T-helper 2 cell treated with Interferon-gamma antibody and Interleukin-4, amounts not matched to agents 5 μg/mL and 100 μg/mL, for 36 hours (primary cell): ENCODE data around the gene SLC5A8.

ENCODE experiments used
- DNase-seq: peaks from one replicate; pipeline ENCODE4 v3.0.0; 2021; ENCODE audit warnings: low spot score
- H3K27ac Mint-ChIP-seq: one replicate; pipeline ENCODE4 v1.8.0; 2021; ENCODE audit warnings: mild to moderate bottlenecking, mixed read lengths
- H3K27me3 Mint-ChIP-seq: one replicate; pipeline ENCODE4 v1.8.0; 2021; ENCODE audit warnings: low read depth, mixed read lengths
- H3K36me3 Mint-ChIP-seq: one replicate; pipeline ENCODE4 v1.8.0; 2021; ENCODE audit warnings: low read depth, mixed read lengths
- H3K4me1 Mint-ChIP-seq: one replicate; pipeline ENCODE4 v1.8.0; 2021; ENCODE audit warnings: low read depth, mixed read lengths
- H3K4me3 Mint-ChIP-seq: one replicate; pipeline ENCODE4 v1.8.0; 2022; ENCODE audit warnings: mild to moderate bottlenecking, moderate library complexity, mixed read lengths
- H3K9me3 Mint-ChIP-seq: one replicate; pipeline ENCODE4 v1.8.0; 2021; ENCODE audit warnings: mixed read lengths

SLC5A8 gene, protein sequence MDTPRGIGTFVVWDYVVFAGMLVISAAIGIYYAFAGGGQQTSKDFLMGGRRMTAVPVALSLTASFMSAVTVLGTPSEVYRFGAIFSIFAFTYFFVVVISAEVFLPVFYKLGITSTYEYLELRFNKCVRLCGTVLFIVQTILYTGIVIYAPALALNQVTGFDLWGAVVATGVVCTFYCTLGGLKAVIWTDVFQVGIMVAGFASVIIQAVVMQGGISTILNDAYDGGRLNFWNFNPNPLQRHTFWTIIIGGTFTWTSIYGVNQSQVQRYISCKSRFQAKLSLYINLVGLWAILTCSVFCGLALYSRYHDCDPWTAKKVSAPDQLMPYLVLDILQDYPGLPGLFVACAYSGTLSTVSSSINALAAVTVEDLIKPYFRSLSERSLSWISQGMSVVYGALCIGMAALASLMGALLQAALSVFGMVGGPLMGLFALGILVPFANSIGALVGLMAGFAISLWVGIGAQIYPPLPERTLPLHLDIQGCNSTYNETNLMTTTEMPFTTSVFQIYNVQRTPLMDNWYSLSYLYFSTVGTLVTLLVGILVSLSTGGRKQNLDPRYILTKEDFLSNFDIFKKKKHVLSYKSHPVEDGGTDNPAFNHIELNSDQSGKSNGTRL

DNA sequence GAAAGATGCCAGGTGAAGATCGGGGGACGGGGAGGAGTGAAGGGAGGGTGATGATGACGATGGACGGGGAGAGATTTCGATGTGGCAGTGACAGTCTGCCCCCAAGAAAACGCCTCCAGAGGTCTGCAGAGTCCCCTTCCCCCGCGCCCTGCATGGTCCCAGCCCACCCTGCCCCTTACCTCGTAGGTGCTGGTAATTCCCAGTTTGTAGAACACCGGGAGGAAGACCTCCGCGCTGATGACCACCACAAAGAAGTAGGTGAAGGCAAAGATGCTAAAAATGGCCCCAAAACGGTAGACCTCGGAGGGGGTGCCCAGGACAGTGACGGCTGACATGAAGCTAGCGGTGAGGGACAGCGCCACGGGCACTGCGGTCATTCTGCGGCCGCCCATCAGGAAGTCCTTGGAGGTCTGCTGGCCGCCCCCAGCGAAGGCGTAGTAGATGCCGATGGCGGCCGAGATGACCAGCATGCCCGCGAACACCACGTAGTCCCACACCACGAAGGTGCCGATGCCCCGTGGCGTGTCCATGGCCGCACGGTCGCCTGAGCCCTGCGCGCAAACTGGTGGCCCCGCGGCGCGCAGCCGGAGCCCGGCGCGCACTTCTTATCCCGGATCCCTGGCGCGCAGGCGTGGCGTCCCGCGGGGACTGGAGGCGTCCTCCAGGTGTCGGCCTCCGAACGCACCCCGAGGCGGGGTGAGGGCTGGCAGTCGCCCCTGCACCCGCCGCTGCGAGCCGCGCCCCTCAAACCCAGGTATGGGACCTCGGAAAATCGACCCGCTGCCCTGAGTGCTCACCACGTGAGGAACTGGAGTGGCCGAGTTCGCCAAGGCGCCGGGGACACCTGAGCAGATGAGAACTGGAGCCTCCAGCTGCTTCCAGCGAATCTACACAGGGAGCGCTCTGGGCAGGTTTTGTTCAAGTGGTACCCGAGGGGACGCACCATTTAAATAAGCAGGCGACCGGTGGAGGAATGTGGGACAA lies at the start of gene SLC5A8:
SLC5A8 (minus strand) TSS at position 920 of the 984 bp plus-strand sequence; CDS start at position 530, 390 bp downstream.
- Mint-ChIP-seq H3K4me3 (no peak within 1 kb of the TSS), H3K27me3 (peaks cover 17% of the 10 kb centered on the region), H3K27ac (no peak within 1 kb of the TSS), H3K4me1 (no peaks in the 10 kb centered on the region), H3K9me3 (peaks cover 4% of the 10 kb centered on the region), H3K36me3 (no peaks in the 10 kb centered on the region)
- no peak for DNase-seq

DNA sequence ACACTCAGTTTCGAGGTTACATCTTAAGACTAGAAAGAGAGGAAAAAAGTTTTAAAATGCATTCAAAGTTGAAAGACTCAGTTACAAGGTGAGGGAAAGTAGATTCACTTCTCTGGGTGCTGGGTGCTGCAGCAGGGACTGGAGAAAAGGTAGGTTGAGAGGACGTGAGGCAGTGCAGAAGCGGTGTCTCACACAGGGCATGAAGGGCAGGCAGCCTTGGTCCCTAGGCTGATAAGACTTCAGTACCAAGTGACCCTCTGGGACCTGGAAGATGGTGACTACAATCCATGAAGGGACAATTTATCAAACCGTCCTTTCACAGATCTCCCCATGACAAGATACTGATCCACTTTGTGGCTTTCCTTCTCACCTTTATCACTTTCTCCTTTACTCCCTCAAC lies 47.3 kb upstream of the SLC5A8 start:
- Mint-ChIP-seq H3K4me3 (no peak overlapping the region), H3K27me3 (peaks cover 2% of the 10 kb centered on the region), H3K4me1 (no peaks in the 10 kb centered on the region), H3K36me3 (no peaks in the 10 kb centered on the region), H3K27ac (no peak overlapping the region), H3K9me3 (no peaks in the 10 kb centered on the region)
- no peak for DNase-seq

DNA sequence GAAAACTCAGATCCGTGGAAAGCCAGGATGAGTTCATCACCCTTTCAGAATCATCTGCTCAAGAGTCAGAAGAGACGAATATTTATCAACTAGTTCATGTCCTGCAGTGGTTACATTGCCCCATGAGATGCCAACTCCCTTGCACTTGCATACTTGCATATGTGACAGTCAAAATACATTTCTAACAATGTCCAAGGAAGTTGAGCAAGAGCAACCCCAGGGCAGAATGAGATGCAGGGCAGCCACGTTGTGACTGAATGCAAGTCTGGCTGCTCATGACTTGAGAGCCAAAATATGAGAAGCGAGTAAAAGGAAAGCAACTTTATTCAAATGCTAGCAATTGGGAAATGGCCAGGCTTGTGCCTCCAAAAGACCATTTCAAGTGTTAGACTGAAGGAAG lies 46.2 kb upstream of the SLC5A8 start:
- Mint-ChIP-seq H3K27me3 (peaks cover 2% of the 10 kb centered on the region), H3K9me3 (no peaks in the 10 kb centered on the region), H3K36me3 (no peaks in the 10 kb centered on the region), H3K4me3 (no peak overlapping the region), H3K4me1 (no peaks in the 10 kb centered on the region), H3K27ac (no peak overlapping the region)
- no peak for DNase-seq

DNA sequence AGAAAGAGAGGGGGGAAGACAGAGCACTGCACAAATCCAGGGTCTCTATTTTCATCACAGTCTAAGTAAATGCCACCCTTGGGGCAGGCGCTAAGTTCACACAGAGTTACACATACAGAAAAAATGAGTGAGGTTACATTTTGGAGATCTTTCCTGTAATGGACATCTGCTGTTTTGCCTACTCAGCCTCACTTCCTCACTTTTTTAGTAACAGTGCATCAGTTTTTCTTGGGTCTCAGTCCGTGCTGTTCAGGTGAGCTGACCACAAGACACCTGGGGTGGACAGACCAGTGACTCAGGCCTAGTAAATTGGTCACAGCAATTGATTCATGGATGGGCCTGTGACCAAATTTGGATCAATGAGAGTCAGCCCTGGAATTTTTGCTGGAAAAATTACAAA lies 33.6 kb upstream of the SLC5A8 start:
- Mint-ChIP-seq H3K27me3 (no peaks in the 10 kb centered on the region), H3K4me3 (no peak overlapping the region), H3K4me1 (no peaks in the 10 kb centered on the region), H3K36me3 (no peaks in the 10 kb centered on the region), H3K9me3 (no peaks in the 10 kb centered on the region), H3K27ac (no peak overlapping the region)
- no peak for DNase-seq

DNA sequence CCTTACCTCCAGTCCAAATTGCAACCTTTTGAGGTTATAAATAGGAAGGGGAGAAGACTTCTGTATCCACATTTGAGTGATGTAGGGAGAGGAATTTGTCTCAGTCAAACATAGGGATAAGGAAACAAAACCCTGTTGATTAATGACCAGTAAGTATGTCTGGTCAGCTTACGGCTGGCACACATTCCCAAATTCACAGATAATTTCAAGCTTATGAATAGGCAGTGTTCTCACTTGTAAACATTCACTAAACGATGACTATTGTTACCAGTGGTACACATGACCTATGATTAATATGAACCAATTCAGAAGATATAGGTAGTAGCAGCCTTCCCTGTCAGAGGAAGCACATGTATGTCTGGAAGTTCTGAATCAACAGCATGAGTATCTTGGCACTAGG lies 33.0 kb upstream of the SLC5A8 start:
- Mint-ChIP-seq H3K4me3 (no peak overlapping the region), H3K4me1 (no peaks in the 10 kb centered on the region), H3K36me3 (no peaks in the 10 kb centered on the region), H3K27ac (no peak overlapping the region), H3K27me3 (no peaks in the 10 kb centered on the region), H3K9me3 (no peaks in the 10 kb centered on the region)
- no peak for DNase-seq

DNA sequence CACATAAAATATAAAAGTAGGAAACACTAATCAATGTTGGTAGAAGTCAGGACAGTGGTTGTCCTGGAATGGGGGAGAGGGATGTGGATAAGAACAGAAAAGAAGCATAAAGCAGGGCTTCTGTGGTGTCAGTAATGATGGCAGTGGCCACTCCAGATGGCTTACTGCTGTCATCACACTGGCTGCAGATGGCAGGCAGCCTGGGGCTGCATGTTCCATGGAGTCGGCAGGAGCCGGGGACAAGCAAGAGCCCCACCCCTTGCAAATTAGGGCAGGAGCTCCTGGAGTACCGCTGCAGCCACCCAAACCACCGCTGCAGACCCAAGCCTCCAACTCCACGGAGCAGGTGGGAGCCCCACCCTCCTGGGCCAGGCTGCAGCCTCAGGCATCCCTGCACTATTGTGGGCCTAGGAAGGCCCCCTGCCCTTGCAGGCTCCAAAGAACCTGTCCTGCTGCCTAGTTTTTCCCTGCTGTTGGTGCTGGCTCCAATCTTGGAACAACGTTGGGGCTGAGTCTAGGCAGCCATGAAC lies 28.8 kb upstream of the SLC5A8 start:
- Mint-ChIP-seq H3K9me3 (no peaks in the 10 kb centered on the region), H3K27ac (no peak overlapping the region), H3K36me3 (no peaks in the 10 kb centered on the region), H3K27me3 (no peaks in the 10 kb centered on the region), H3K4me1 (no peaks in the 10 kb centered on the region), H3K4me3 (no peak overlapping the region)
- DNase-seq: no peak

DNA sequence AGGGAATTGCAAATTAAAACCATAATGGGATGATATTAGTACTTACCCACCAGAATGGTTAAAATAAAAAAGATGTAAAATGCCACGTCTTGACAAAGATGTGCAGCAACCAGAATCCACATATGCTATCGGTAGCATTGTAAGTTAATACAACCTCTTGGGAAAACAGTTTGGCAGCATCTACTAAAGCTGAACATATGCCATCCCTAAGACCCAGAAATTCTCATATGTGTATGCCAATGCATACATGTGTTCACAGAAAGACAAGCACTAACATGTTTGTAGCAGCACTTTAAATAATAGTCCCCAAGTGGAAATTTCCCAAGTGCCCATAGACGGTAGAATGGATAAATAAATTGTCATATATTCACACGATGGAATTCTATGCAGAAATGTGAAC lies 28.3 kb upstream of the SLC5A8 start:
- Mint-ChIP-seq H3K4me3 (no peak overlapping the region), H3K27ac (no peak overlapping the region), H3K27me3 (no peaks in the 10 kb centered on the region), H3K36me3 (no peaks in the 10 kb centered on the region), H3K4me1 (no peaks in the 10 kb centered on the region), H3K9me3 (no peaks in the 10 kb centered on the region)
- DNase-seq: no peak

DNA sequence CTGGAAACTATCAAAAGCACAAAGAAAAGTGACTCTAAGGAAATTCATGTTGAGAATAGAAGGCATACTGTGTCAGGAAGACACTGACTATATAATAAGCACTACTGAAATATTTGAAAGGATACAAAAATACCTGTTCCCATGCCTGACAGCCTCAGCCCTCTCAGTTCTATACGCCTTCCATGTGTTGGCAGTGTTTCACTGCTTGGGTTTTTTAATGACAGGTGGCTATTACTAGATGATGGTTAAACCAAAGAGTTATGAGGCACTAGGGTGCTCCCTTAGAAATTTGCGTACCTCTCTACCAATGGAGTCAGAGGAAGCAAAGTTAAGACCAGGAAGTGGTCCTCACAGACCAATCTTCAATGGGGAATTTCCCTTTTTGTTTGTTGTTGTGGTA lies 25.6 kb upstream of the SLC5A8 start:
- no peak for DNase-seq
- H3K36me3 Mint-ChIP-seq: no peaks in the 10 kb centered on the region
- H3K4me1 Mint-ChIP-seq: no peaks in the 10 kb centered on the region
- H3K4me3 Mint-ChIP-seq: no peak overlapping the region
- H3K9me3 Mint-ChIP-seq: no peaks in the 10 kb centered on the region
- H3K27me3 Mint-ChIP-seq: no peaks in the 10 kb centered on the region
- no peak overlapping the region for H3K27ac Mint-ChIP-seq

DNA sequence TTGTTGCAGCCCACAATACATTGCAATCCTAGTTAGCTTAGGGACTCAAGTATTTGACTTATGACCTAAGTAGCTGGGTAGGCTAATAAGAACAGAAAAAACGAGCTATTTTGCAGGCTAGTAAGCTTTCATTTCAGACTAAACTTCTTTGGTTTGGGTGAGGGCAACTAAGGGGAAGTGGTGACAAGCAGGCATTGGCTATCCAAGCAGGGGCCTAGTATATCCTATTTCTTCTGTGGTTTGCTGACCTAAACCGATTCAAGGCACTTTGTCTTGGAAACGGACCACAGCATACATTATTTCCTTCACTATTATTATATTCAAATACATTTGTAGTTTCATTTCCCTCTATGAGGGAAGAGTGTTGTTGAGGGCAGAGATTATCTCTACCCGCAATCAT lies 21.6 kb upstream of the SLC5A8 start:
- no peak for DNase-seq
- H3K27ac Mint-ChIP-seq: no peak overlapping the region
- H3K4me3 Mint-ChIP-seq: no peak overlapping the region
- no peaks in the 10 kb centered on the region for H3K36me3 Mint-ChIP-seq
- H3K4me1 Mint-ChIP-seq: no peaks in the 10 kb centered on the region
- H3K27me3 Mint-ChIP-seq: no peaks in the 10 kb centered on the region
- H3K9me3 Mint-ChIP-seq: no peaks in the 10 kb centered on the region

DNA sequence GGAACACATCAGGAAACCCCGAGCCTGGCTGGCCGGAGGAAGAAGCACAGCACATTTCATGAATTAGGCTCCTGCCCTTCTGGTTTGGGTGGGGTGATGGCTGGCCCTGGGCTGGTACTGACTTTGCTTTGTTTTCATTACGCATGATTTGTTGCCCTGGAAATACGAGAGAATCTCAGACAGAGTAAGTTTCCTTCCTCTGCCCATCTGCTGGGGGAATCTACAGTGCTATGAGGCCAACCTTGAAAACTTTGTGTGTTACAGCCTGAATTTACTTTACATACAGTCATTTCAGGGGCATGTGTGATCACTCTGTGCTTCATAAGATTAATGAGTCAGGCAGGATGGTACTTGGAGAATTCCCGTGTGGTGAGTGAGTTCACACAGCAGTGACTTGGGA lies 20.5 kb upstream of the SLC5A8 start:
- no peak overlapping the region for H3K27ac Mint-ChIP-seq
- no peaks in the 10 kb centered on the region for H3K27me3 Mint-ChIP-seq
- no peaks in the 10 kb centered on the region for H3K36me3 Mint-ChIP-seq
- H3K4me1 Mint-ChIP-seq: no peaks in the 10 kb centered on the region
- no peak for DNase-seq
- no peak overlapping the region for H3K4me3 Mint-ChIP-seq
- no peaks in the 10 kb centered on the region for H3K9me3 Mint-ChIP-seq

DNA sequence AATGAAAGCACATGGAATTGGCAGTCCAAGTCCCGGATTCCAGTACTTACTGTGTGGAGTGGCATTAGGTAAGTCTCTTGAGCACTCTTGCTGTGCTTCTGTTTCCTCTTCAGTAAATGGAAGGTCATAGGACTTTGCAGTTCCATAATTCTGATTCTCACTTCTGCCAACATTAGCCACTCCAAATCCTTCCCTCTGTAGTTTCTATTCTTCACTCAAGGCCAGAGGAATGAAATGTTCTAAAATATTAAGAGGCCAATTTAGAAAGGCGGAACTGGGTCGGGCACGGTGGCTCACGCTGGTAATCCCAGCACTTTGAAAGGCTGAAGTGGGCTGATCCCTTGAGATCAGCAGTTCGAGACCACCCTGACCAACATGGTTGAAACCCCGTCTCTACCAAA lies 19.8 kb upstream of the SLC5A8 start:
- H3K36me3 Mint-ChIP-seq: no peaks in the 10 kb centered on the region
- H3K4me3 Mint-ChIP-seq: no peak overlapping the region
- no peak for DNase-seq
- H3K4me1 Mint-ChIP-seq: no peaks in the 10 kb centered on the region
- H3K9me3 Mint-ChIP-seq: no peaks in the 10 kb centered on the region
- H3K27me3 Mint-ChIP-seq: no peaks in the 10 kb centered on the region
- H3K27ac Mint-ChIP-seq: no peak overlapping the region

DNA sequence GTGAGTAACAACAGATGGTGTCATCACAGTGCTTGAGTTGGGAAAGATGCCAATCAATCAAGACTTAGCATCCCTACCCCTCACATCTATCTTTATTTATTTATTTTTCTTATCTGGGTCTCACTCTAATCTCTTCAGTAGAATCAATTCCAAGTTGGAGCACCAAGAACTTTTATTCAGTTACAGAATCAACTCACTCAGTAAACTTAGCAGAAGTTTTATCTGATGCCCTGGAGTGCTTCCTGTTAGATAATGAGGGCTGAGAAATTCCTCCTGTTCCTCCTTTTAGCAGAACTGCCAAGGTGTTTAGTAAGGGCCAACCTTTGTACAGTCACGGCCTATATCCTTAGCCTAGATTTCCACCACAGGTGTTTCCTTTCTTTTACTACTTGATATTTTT lies 11.3 kb upstream of the SLC5A8 start:
- Mint-ChIP-seq H3K4me3 (no peak overlapping the region), H3K36me3 (no peaks in the 10 kb centered on the region), H3K9me3 (no peaks in the 10 kb centered on the region)

DNA sequence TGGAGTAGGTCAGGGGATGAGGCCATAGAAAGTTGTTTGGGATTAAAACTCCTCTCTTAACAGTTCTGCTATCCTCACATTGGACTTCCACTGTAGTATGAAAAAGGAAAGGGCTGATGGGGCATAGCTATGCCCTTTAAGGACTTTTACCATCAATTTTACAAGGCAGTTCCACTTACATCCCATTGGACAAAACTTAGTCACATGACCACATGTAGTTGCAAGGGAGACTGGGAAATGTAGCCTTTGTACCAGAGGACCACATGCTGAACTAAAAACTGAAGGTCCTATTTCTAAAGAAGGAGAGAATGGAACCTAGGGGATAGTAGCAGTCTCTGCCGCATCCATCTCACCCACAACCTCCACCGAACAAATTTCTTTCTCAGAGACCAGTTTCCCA lies 6.8 kb upstream of the SLC5A8 start:
- H3K27ac Mint-ChIP-seq: no peak overlapping the region
- H3K4me1 Mint-ChIP-seq: no peaks in the 10 kb centered on the region
- H3K36me3 Mint-ChIP-seq: no peaks in the 10 kb centered on the region
- H3K9me3 Mint-ChIP-seq: peaks cover 8% of the 10 kb centered on the region
- no peak overlapping the region for H3K4me3 Mint-ChIP-seq
- no peaks in the 10 kb centered on the region for H3K27me3 Mint-ChIP-seq
- DNase-seq: no peak

More for the DNA sequence above, 11.3 kb upstream of the SLC5A8 start:
- no peak for DNase-seq
- Mint-ChIP-seq H3K4me1 (no peaks in the 10 kb centered on the region), H3K27ac (no peak overlapping the region), H3K27me3 (no peaks in the 10 kb centered on the region)
